ENCODE results near the gene RHOG. TPM values are rescaled to one million over a fixed set of nuclear protein-coding genes. Genes with fewer than 3 reads are reported as not detected.
"Not testable (repeated sequence)": the region's sequence is repeated elsewhere in the genome, so short reads cannot be mapped to it uniquely, and the experiment has no call there.

Gene RHOG
- total RNA-seq, 1 donor from 2014 or later: 5.5 TPM

DNA sequence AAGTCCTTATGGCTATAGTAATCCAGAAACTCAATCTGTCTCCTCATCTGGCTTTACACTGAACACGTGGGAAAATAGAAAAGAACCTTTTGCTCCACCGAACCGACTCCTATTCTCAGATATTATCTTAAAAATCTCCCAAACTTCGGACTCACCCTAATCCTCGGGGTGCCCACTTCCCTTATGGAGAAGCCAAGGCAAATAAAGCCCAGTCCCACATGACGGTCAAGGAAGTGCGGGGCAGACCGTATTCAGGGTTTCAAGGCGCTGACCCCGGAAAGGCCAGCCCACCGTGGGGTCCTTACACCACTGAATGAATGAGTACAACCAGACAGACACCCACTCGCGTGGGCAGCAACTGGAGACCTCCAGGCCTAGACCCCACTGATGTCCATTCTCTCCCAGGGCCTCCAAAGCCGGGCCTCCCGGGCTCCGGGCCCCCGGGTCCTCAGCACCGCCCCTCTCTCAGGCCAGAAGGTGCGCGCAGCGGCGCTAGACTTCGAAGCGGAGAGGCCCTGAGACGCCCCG is 43.9 kb downstream of the RHOG start:
- FAIRE-seq (no peak), DNase-seq (ENCODE audit: low read depth) (peak; percentile 28)
- TF ChIP-seq, protein P1, sequence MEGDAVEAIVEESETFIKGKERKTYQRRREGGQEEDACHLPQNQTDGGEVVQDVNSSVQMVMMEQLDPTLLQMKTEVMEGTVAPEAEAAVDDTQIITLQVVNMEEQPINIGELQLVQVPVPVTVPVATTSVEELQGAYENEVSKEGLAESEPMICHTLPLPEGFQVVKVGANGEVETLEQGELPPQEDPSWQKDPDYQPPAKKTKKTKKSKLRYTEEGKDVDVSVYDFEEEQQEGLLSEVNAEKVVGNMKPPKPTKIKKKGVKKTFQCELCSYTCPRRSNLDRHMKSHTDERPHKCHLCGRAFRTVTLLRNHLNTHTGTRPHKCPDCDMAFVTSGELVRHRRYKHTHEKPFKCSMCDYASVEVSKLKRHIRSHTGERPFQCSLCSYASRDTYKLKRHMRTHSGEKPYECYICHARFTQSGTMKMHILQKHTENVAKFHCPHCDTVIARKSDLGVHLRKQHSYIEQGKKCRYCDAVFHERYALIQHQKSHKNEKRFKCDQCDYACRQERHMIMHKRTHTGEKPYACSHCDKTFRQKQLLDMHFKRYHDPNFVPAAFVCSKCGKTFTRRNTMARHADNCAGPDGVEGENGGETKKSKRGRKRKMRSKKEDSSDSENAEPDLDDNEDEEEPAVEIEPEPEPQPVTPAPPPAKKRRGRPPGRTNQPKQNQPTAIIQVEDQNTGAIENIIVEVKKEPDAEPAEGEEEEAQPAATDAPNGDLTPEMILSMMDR (IDR thresholded peaks at IDR 0.05; ENCODE audit: insufficient read depth, low read length, severe bottlenecking): no peak
- H3K4me3 ChIP-seq (ENCODE audit: low read depth, low read length): peak overlapping the region; percentile 98
- H3K36me3 ChIP-seq (ENCODE audit: control insufficient read depth, insufficient read depth, low read length): peaks cover 9% of the 10 kb centered on the region
- H3K27me3 ChIP-seq (ENCODE audit: control insufficient read depth, insufficient read depth, low read length): no peaks in the 10 kb centered on the region

DNA sequence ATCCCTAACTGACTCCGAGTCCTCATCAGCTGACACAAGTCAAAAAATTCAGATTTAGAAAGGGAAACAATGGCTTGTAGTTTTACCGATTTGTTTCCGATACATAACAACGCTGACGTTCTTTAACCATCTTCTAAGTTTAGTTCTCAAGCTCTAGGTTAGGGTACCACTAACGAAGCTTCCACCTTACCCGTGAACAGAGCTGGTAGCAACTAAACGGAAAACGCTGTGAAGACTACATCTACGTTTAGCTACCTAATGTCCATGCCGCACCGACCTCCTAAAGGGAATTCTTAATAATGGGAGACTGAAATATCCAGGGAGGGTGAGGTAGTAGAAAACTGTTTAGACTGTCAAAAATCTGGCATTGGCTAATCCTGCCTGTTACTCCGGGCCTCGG is 44.4 kb downstream of the RHOG start:
- DNase-seq (ENCODE audit: low read depth) (no peak), FAIRE-seq (no peak)
- peak overlapping the region; percentile 98 for H3K4me3 ChIP-seq (ENCODE audit: low read depth, low read length)
- TF ChIP-seq, protein P1 (IDR thresholded peaks at IDR 0.05; ENCODE audit: insufficient read depth, low read length, severe bottlenecking): no peak
- H3K36me3 ChIP-seq (ENCODE audit: control insufficient read depth, insufficient read depth, low read length): peaks cover 9% of the 10 kb centered on the region
- no peaks in the 10 kb centered on the region for H3K27me3 ChIP-seq (ENCODE audit: control insufficient read depth, insufficient read depth, low read length)

DNA sequence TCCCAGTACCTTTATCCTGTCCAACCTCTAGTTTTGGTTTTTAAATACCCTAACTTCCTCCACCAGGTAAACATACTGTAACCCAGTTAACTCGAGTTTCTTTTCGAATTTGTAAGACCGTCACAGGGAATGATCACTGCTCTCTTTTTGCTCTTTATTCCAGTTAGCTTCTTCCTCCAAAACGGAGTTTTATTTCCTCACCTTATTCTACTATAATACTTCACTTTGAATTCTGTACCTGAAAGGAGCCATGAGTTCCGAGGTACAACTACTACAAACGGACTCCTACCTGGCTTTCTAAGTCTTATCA is 44.8 kb downstream of the RHOG start:
- peak overlapping the region; percentile 98 for H3K4me3 ChIP-seq (ENCODE audit: low read depth, low read length)
- no peaks in the 10 kb centered on the region for H3K27me3 ChIP-seq (ENCODE audit: control insufficient read depth, insufficient read depth, low read length)
- FAIRE-seq (no peak), DNase-seq (ENCODE audit: low read depth) (no peak)
- TF ChIP-seq, protein P1 (IDR thresholded peaks at IDR 0.05; ENCODE audit: insufficient read depth, low read length, severe bottlenecking): no peak
- peaks cover 9% of the 10 kb centered on the region for H3K36me3 ChIP-seq (ENCODE audit: control insufficient read depth, insufficient read depth, low read length)

DNA sequence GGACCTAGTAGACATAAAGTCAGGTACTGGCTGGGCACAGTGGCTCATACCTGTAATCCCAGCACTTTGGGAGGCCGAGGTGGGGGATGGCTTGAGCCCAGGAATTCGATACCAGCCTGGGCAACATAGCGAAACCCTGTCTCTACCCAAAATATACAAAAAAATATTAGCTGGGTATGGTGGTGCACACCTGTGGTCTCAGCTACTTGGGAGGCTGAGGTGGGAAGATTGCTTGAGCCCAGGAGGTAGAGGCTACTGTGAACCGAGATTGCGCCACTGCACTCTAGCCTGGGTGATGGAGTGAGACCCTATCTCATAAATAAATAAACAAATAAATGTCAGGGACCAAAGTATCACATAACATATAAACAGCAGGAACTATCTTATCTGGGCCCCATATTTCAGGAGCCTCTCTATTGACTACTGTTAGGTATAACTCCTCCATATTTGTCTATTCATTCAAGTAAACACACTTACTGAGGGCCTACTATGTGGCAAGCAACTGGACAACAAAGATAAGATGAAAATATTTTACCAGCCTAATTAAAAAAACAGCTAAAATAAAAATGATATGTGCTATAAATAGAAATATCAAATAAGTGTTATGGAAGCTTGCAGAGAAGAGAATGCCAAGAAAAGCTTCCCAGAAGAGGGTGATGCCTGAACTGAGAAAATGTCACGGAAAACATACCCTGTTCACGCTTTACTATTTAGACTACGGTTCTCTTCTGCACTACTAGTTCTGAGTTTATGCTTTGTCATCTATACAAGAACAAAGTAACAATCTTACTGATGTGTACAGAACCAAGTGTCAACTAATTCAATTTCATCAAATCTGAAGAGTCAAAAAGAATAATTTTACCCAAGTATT is 45.4 kb downstream of the RHOG start:
- FAIRE-seq (no peak), DNase-seq (ENCODE audit: low read depth) (no peak)
- Histone ChIP-seq H3K27me3 (ENCODE audit: control insufficient read depth, insufficient read depth, low read length) (no peaks in the 10 kb centered on the region), H3K4me3 (ENCODE audit: low read depth, low read length) (peak overlapping the region; percentile 98), H3K36me3 (ENCODE audit: control insufficient read depth, insufficient read depth, low read length) (peaks cover 9% of the 10 kb centered on the region)
- TF ChIP-seq, protein P1 (IDR thresholded peaks at IDR 0.05; ENCODE audit: insufficient read depth, low read length, severe bottlenecking): no peak

DNA sequence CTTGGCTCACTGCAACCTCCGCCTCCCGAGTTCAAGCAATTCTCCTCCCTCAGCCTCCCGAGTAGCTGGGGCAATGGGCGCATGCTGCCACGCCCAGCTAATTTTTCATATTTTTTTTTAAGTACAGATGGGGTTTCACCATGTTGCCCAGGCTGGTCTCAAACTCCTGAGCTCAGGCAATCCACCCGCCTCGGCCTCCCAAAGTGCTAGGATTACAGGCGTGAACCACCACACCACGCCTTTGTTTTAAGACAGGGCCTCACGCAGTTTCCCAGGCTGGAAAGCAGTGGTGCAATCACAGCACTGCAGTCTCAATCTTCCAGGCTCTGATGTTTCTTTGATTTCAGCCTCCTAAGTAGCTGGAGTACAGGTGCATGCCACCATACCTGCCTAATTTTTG is 46.4 kb downstream of the RHOG start:
- FAIRE-seq; H3K4me3 ChIP-seq (ENCODE audit: low read depth, low read length); H3K36me3 ChIP-seq (ENCODE audit: control insufficient read depth, insufficient read depth, low read length); DNase-seq (ENCODE audit: low read depth); H3K27me3 ChIP-seq (ENCODE audit: control insufficient read depth, insufficient read depth, low read length): not testable (repeated sequence)

DNA sequence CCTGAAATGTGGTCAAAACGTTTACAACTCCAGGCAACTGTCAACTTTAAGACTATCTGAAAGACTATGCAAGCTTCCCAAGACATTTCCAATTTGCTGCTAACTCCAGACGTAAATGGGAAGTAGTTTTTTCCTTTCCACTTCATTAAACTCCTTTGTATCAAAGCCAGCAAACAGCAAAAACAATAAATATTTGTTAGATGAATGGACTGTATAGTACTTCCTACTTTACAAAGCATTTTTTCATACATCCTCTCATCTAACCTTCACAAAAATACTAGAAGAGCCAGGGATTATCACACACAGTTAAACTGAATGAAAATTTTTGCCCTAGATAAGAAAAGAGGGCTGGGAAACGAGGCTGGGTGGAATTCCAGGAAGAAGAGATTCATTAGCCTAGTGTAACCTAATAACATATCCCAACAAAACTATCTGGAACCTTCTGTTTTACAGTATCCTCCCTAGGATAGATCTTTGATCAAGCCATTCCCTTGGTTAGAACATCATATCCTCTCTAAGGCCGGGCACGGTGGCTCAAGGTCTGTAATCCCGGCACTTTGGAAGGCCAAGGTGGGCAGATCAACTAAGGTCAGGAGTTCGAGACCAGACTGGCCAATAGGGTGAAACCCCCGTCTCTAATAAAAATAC is 53.9 kb downstream of the RHOG start:
- DNase-seq (ENCODE audit: low read depth): no peak
- H3K36me3 ChIP-seq (ENCODE audit: control insufficient read depth, insufficient read depth, low read length): peaks cover 2% of the 10 kb centered on the region
- TF ChIP-seq, protein P1 (IDR thresholded peaks at IDR 0.05; ENCODE audit: insufficient read depth, low read length, severe bottlenecking): no peak
- H3K4me3 ChIP-seq (ENCODE audit: low read depth, low read length): no peak overlapping the region
- no peaks in the 10 kb centered on the region for H3K27me3 ChIP-seq (ENCODE audit: control insufficient read depth, insufficient read depth, low read length)
- FAIRE-seq: no peak

All from bronchial epithelial cell (primary cell).